Body of pancreas (tissue), 4 donors: ENCODE results near the gene B3GNT2.

Source experiments
- POLR2A ChIP-seq, 3 donors: fragments of 450-650 bp; IDR thresholded peaks; one replicate each; pipeline ENCODE4 v1.6.1; 2016; ENCODE audit warnings: antibody characterized with exemption in 3 of 3, mild to moderate bottlenecking in 2 of 3
- TF ChIP-seq, protein P1 (sequence below), 7 experiments: fragments of 450-650 bp in 4 of 7; fragments of 200-600 bp in 3 of 7; sonication (generic) in 3 of 7; IDR thresholded peaks; one replicate each; pipeline ENCODE4 v1.5.1; 2016 to 2019; ENCODE audit warnings: antibody characterized with exemption in 7 of 7

DNA sequence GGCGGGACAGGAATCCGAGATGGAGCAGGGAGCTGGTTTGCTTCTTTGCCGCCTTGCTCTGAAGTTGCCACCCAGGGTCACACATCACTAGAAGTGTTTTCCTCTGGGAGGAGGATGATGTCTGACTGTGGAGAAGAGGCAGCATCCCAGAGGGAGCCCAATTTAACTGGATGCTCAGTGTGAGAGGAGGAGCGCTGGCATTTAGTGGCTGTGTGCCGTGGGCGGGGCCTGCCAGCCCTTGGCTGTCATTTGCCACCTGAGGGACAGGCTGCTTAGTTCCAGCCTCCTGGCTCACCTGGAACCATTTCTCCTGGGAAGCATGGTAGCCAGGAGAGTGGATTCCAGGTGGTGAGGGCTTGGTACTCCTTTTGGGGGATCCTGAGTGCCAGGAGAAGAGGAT is 9.6 kb downstream of the B3GNT2 start:
- no peak for TF ChIP-seq POLR2A (IDR thresholded peaks at IDR 0.05)
- TF ChIP-seq, protein P1, sequence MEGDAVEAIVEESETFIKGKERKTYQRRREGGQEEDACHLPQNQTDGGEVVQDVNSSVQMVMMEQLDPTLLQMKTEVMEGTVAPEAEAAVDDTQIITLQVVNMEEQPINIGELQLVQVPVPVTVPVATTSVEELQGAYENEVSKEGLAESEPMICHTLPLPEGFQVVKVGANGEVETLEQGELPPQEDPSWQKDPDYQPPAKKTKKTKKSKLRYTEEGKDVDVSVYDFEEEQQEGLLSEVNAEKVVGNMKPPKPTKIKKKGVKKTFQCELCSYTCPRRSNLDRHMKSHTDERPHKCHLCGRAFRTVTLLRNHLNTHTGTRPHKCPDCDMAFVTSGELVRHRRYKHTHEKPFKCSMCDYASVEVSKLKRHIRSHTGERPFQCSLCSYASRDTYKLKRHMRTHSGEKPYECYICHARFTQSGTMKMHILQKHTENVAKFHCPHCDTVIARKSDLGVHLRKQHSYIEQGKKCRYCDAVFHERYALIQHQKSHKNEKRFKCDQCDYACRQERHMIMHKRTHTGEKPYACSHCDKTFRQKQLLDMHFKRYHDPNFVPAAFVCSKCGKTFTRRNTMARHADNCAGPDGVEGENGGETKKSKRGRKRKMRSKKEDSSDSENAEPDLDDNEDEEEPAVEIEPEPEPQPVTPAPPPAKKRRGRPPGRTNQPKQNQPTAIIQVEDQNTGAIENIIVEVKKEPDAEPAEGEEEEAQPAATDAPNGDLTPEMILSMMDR (IDR thresholded peaks at IDR 0.05) = no peak
